Neutrophil (primary cell): ENCODE results near the gene ATP2B3.

Source experiments
- H3K27ac ChIP-seq: fragments of 200-600 bp; sonication (generic); 2 replicates; pipeline ENCODE4 v1.5.1; 2016; ENCODE audit warnings: mild to moderate bottlenecking, moderate library complexity
- H3K27me3 ChIP-seq: fragments of 200-600 bp; sonication (generic); 2 replicates; pipeline ENCODE4 v1.6.0; 2016; ENCODE audit warnings: mild to moderate bottlenecking
- H3K36me3 ChIP-seq: fragments of 200-600 bp; sonication (generic); 2 replicates; pipeline ENCODE4 v1.5.1; 2017
- H3K4me1 ChIP-seq, 2 experiments: fragments of 200-600 bp in 1 of 2; sonication (generic) in 1 of 2; 1 replicate in 1 of 2; 2 replicates in 1 of 2; pipeline versions ENCODE4 v1.5.1 to v1.6.1; 2013 to 2016; ENCODE audit warnings: low read depth in 1 of 2, low read length in 1 of 2, mild to moderate bottlenecking in 1 of 2, moderate library complexity in 1 of 2; ENCODE audit not compliant: control insufficient read depth in 1 of 2, insufficient read depth in 1 of 2
- H3K4me3 ChIP-seq, 2 experiments: fragments of 200-600 bp in 1 of 2; sonication (generic) in 1 of 2; 1 replicate in 1 of 2; 2 replicates in 1 of 2; pipeline ENCODE4 v1.5.1; 2013 to 2016; ENCODE audit warnings: low read depth in 1 of 2, low read length in 1 of 2, mild to moderate bottlenecking in 1 of 2, moderate library complexity in 1 of 2
- H3K9me3 ChIP-seq: fragments of 200-600 bp; sonication (generic); 2 replicates; pipeline ENCODE4 v1.5.1; 2016
- CTCF ChIP-seq: fragments of 200-600 bp; sonication (generic); IDR thresholded peaks from 2 replicates; pipeline ENCODE4 v1.5.1; 2016; ENCODE audit warnings: antibody characterized with exemption

Gene ATP2B3

GRCh38 chrX:153599192-153600031 lies 82.0 kb downstream of the ATP2B3 start:
- peaks cover 9% of the 10 kb centered on the region for H3K36me3 ChIP-seq

GRCh38 chrX:153600032-153600373 lies 82.6 kb downstream of the ATP2B3 start:
- no peaks in the 10 kb centered on the region for H3K9me3 ChIP-seq
- peaks cover 4% of the 10 kb centered on the region for H3K36me3 ChIP-seq
- H3K27me3 ChIP-seq, result no peaks in the 10 kb centered on the region
- no peak for TF ChIP-seq CTCF
- H3K4me3 ChIP-seq, result peak overlapping the region in 1 of 2 experiments; percentile 66
- H3K27ac ChIP-seq, result no peak overlapping the region
- H3K4me1 ChIP-seq, result peaks cover 13 to 19% of the 10 kb centered on the region in 2 experiments

More at GRCh38 chrX:153599192-153600031, 82.0 kb downstream of the ATP2B3 start:
- peak overlapping the region; percentile 61 for H3K27ac ChIP-seq
- TF ChIP-seq CTCF, result no peak
- no peaks in the 10 kb centered on the region for H3K9me3 ChIP-seq
- H3K4me1 ChIP-seq, result peaks cover 13 to 19% of the 10 kb centered on the region in 2 experiments
- H3K27me3 ChIP-seq, result no peaks in the 10 kb centered on the region
- H3K4me3 ChIP-seq, result peak overlapping the region; percentile 66 to 67

- no peak overlapping the region for H3K27ac ChIP-seq
- H3K4me1 ChIP-seq, result peaks cover 13 to 19% of the 10 kb centered on the region in 2 experiments
- no peaks in the 10 kb centered on the region for H3K27me3 ChIP-seq
- no peak overlapping the region for H3K4me3 ChIP-seq
- no peaks in the 10 kb centered on the region for H3K36me3 ChIP-seq
- H3K9me3 ChIP-seq, result no peaks in the 10 kb centered on the region
- TF ChIP-seq CTCF, result no peak
Measured at GRCh38 chrX:153600921-153601320, 83.5 kb downstream of the ATP2B3 start.

- no peaks in the 10 kb centered on the region for H3K36me3 ChIP-seq
- no peak for TF ChIP-seq CTCF
- no peak overlapping the region for H3K27ac ChIP-seq
Measured at GRCh38 chrX:153601511-153602110, 84.2 kb downstream of the ATP2B3 start.

GRCh38 chrX:153602601-153603000 lies 85.2 kb downstream of the ATP2B3 start:
- H3K4me3 ChIP-seq, result no peak overlapping the region
- H3K9me3 ChIP-seq, result no peaks in the 10 kb centered on the region
- H3K36me3 ChIP-seq, result no peaks in the 10 kb centered on the region
- no peak overlapping the region for H3K27ac ChIP-seq
- TF ChIP-seq CTCF, result no peak
- peaks cover 13 to 19% of the 10 kb centered on the region in 2 experiments for H3K4me1 ChIP-seq
- H3K27me3 ChIP-seq, result no peaks in the 10 kb centered on the region

More at GRCh38 chrX:153601511-153602110, 84.2 kb downstream of the ATP2B3 start:
- H3K4me1 ChIP-seq, result peaks cover 13 to 19% of the 10 kb centered on the region in 2 experiments
- no peak overlapping the region for H3K4me3 ChIP-seq
- H3K9me3 ChIP-seq, result no peaks in the 10 kb centered on the region
- H3K27me3 ChIP-seq, result no peaks in the 10 kb centered on the region
